ENCODE data around the gene HOXD1. TPM values are rescaled to one million over a fixed set of nuclear protein-coding genes. Genes with fewer than 3 reads are reported as not detected.

Gene HOXD1
- 0.15 to 0.25 TPM (median 0.21 TPM) in 5 replicates for total RNA-seq (2022; extraction: Qiagen RNA extraction)

DNA sequence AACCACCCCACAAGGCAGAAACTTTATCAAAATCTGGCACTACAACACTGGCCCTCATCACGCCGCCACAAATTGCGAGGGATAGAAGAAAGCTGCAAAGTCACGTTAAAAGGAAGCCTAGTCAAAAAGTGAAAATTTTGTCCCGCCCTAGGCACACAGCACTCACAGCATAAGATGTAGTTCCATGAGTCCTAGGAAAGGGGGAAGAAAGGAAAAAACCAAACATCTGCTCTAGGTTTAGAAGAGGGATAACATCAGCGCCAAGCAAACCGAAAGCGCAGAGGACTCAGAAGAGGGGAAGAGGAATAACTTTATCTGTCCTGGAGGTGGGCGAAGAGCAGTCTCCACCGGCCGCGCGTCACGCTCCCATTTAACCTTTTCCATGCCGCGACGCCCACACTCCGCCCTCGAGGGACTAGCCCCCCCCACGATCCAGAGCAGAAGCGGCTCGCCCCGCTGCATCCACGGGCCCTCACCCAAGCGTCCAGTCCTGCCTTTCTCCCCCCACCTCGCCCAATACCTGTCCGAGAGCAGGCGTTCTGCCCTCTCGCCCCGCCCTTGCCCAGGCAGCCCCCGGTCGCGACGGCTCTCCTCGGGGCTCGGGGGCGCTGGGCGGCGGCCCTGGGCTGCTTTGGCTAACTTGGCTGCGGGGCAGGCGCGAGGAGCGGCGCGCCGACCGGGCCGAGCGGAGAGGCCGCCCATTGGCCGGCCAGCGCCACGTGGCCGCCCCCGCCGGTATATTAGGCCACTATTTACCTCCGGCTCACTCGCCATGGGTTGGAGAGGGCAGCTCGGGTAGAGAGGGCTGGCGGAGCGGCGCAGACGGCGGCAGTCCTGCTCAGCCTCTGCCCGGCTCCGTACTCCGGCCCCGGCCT, at the start of gene HOXD1:
TSS of gene HOXD1 (plus strand) at position 770 of the 875 bp plus-strand sequence. CDS start 134 bp downstream, outside the sequence.

DNA sequence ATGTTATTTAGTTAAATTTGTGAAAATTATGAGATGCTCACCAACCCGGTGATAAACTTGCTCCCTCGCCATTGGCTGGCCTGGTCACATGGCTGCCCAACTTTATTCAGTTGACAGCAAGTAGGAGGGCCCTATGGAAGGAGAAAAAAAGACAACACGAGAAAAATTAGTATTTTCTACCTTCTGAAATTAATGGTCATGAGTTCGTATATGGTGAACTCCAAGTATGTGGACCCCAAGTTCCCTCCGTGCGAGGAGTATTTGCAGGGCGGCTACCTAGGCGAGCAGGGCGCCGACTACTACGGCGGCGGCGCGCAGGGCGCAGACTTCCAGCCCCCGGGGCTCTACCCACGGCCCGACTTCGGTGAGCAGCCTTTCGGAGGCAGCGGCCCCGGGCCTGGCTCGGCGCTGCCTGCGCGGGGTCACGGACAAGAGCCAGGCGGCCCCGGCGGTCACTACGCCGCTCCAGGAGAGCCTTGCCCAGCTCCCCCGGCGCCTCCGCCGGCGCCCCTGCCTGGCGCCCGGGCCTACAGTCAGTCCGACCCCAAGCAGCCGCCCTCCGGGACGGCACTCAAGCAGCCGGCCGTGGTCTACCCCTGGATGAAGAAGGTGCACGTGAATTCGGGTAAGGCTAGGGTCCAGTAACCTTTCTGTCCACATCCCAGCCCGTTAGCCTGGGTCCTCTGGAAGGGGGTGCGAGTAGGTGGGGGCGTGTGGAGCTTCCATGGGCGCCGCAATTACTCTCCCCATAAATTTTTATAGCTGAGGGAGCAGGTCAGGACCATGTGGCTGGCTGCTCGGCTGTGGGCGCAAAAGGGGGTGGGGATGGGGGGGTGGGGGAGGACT, 36.8 kb upstream of the HOXD1 start, which contains the start of gene HOXD4:
TSS of gene HOXD4 (plus strand) at position 109 of the 846 bp plus-strand sequence. CDS start at position 193, 84 bp downstream.

DNA sequence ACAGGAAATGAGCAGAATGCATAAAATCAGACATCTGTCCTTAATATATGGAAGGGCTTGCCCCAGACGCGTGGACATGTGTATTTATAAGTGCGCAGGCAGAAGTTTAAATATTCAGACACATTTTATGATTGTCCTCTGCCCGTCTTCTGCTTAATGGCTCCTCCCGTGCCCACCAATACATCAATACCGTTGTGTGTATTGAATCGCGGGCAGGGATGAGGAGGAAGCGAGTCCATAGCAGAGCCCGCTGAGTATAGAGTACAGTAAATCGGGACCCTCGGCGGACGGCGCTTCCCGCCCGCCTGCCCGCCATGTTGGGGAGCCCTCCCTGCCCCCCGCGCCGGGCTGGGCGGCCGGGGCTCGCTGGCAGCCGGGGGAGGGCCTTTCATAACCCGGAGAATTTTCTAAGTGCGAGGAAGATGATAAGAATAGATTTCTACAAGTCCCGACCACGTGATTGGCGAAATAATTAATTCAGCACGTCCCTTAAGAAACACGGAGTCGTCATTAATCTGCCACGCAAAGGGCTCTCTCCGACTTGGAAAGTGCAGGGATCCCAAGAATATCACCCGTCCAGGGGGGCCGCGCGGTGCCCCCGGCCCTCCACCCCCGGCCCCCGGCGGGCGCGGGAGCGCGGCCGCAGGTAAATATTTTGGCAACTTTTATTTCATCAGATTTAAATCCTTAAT, 31.5 kb upstream of the HOXD1 start, which contains the start of gene HOXD3:
TSS of gene HOXD3 (plus strand) at position 501 of the 692 bp plus-strand sequence. CDS start 11,808 bp downstream, outside the sequence.

Other genes starting within 250 kb of the HOXD1 start
- gene LNPK, start 186.4 kb upstream of the HOXD1 start, total RNA-seq (2022; extraction: Qiagen RNA extraction), result 13.9 to 18.6 TPM (median 16.1 TPM) in 5 replicates
- not detected in 5 replicates for gene EVX2, start 104.7 kb upstream of the HOXD1 start, total RNA-seq (2022; extraction: Qiagen RNA extraction)
- gene HOXD13, start 95.9 kb upstream of the HOXD1 start, total RNA-seq (2022; extraction: Qiagen RNA extraction), result 0.12 to 0.19 TPM (median 0.14 TPM) in 5 replicates
- not detected in 5 replicates for gene HOXD12, start 88.9 kb upstream of the HOXD1 start, total RNA-seq (2022; extraction: Qiagen RNA extraction)
- 5.1 to 6.3 TPM (median 5.8 TPM) in 5 replicates for gene HOXD11, start 81.4 kb upstream of the HOXD1 start, total RNA-seq (2022; extraction: Qiagen RNA extraction)
- gene HOXD10, start 71.9 kb upstream of the HOXD1 start, total RNA-seq (2022; extraction: Qiagen RNA extraction), result 4.1 to 6.7 TPM (median 5.3 TPM) in 5 replicates
- gene HOXD9, start 65.9 kb upstream of the HOXD1 start, total RNA-seq (2022; extraction: Qiagen RNA extraction), result 0.82 to 1.4 TPM (median 0.93 TPM) in 5 replicates
- 5.0 to 5.4 TPM (median 5.3 TPM) in 5 replicates for gene HOXD8, start 59.0 kb upstream of the HOXD1 start, total RNA-seq (2022; extraction: Qiagen RNA extraction)
- gene HOXD4, start 37.1 kb upstream of the HOXD1 start, total RNA-seq (2022; extraction: Qiagen RNA extraction), result 0.10 to 0.46 TPM (median 0.38 TPM) in 5 replicates
- 0.14 to 0.21 TPM (median 0.18 TPM) in 3 of 5 replicates, not detected in the others for gene HOXD3, start 31.4 kb upstream of the HOXD1 start, total RNA-seq (2022; extraction: Qiagen RNA extraction)
- gene MTX2, start 80.8 kb downstream of the HOXD1 start, total RNA-seq (2022; extraction: Qiagen RNA extraction), result 39.9 to 44.7 TPM (median 42.7 TPM) in 5 replicates

Data from A549 treated with dexamethasone at 1 μM for 4 hours (cell line).